Globus pallidus (tissue), 1 donor: ENCODE results near the gene CALM1.

Source experiments
- DNase-seq: peaks from one replicate; pipeline ENCODE4 v3.0.0-alpha.2; 2015; ENCODE audit warnings: low spot score

CALM1 gene

GRCh38 chr14:90396341-90397339 is at the start of gene CALM1:
Gene CALM1 (plus strand): TSS chr14:90397029. CDS start chr14:90397231, 202 bp downstream.
- peak; percentile 85 for DNase-seq

DNA sequence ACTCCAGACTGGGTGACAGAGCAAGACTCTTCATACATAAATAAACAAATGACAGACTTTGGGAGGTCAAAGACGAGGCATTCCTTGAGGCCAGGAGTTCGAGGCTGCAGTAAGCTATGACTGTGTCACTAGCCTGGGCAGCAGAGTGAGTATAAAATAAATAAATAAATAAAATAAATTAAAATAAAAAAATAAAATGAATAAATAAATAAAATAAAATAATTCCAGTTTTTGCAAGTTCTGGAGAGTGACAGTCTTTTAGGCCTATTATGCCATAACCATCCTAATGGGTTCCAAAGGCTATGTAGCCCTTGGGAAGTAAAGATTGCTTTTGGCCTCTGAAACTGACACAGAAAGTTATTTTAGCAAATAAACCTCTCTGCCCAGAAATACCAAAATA is 48.6 kb upstream of the CALM1 start:
- no peak for DNase-seq

DNA sequence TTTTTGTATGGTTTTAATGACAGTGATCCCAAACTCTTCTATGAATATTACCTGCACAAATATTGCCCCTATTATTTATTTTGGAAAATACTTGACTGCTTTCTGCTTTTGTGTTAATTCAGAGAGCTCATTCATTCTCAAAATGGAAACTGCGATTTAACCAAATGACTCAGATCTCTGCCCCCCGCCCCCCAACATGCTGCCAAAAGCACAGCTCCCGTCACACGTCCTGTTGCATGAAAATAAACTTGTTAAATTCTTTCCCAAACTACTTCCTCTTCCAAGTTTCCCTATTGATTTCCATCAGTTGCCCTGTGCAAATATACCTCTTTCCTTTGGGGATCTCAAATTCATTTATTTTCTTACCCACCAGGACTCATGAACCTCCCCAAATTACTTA is 47.1 kb upstream of the CALM1 start:
- DNase-seq: no peak

- no peak for DNase-seq
Observed at GRCh38 chr14:90354551-90355298, 42.1 kb upstream of the CALM1 start.

DNA sequence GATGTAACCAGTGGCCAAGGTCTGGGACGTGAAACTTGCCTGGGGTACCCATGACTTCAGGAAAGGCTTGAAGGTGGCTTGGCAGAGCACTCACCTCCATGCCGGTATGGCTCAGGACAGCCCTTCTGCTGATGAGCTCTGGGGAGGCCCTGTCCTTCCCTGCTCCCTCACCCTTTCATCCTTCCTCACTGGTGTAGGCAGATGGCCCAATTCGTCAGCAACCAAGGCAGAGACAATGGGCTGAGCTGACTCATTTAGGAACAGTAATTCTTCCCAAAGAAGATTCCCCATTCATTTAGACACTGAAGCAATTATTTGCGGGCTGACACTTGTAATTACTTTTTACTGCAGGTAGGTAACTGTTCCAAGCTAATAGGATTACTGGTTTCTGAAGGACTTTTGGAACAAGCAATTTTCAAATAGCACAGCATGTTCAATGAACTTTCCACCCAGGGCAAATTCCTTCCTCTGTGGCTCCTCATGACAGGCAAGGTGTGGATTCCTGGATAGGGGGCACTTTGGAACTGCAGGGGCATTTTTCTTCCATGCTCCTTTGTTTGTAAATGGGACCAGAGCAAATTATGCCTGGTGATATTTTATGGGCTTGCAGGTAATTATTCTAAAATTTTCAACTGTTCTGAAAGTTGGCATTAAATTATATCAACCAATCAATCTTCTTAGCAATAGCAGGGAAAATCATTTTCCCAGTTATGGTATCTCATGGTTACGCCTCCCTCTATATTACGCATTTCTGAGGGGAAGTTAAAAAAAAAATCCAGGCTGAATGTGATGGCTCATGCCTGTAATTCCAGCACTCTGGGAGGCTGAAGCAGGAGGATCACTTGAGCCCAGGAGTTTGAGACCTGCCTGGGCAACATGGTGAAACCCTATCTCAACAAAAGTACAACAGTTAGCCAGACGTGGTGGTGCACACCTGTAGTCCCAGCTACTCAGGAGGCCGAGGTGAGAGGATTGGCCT is 41.0 kb upstream of the CALM1 start:
- DNase-seq: no peak

- DNase-seq: no peak
Observed at GRCh38 chr14:90356925-90357324, 39.9 kb upstream of the CALM1 start.

DNA sequence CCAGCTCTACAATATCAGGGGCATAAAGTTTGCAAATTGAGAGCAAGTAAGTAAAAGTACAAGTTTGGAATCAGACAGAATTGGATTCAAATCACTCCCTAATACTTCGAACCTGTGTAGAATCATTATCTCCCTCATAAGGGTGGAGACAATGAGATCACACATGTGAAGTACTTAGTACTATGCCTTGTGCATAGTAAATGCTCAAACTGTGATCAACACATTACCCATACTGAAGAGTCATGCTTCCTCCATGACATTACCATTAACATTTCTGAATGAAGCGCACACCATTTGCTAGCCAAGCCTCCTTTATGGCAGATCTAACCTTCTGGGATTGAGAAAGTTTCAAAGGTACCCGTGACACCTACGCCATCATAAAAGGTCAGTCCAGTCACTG is 38.5 kb upstream of the CALM1 start:
- no peak for DNase-seq

DNA sequence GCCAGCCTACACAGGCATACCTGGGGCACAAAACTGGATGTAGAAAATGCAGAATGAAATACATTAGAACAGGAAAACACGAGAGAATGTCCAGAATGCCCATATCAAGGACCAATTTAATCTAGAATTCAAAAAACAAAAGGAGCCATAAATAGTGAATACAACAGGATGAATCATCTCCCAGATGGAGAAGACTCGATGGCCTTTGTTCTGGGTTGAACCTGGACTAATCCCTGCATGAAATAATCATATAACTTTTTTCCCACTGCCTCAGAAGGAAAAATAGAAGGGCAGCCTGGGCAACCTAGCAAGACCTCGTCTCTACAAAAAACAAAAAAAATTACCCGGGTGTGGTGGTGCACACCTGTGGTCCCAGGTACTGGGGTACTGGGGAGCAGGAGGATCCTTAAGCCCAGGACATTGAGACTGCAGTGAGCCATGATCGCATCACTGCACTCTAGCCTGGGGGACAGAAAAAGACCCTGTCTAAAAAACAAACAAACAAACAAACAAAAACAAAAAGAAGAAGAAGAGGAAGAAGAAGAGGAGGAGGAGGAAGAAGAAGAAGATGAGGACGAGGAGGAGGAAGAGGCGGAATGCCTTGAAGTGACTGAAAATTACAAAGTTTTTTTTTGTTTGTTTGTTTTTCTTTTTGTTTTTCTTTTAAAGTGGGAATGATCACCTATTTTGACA is 34.8 kb upstream of the CALM1 start:
- DNase-seq: no peak

DNA sequence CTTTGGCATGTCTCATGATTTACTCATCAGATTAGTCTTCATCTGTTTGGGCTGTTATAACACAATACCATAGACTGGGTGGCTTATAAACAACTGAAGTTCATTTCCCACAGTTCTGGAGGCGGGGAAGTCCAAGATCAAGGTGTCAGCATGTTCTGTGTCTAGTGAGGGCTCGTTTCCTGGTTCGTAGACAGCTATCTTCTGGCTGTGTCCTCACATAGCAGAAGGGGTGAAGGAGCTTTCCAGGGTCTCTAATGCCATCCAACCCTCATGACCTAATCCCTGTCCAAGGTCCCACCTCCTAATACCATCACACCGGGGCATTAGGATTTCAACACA is 34.3 kb upstream of the CALM1 start:
- no peak for DNase-seq

DNA sequence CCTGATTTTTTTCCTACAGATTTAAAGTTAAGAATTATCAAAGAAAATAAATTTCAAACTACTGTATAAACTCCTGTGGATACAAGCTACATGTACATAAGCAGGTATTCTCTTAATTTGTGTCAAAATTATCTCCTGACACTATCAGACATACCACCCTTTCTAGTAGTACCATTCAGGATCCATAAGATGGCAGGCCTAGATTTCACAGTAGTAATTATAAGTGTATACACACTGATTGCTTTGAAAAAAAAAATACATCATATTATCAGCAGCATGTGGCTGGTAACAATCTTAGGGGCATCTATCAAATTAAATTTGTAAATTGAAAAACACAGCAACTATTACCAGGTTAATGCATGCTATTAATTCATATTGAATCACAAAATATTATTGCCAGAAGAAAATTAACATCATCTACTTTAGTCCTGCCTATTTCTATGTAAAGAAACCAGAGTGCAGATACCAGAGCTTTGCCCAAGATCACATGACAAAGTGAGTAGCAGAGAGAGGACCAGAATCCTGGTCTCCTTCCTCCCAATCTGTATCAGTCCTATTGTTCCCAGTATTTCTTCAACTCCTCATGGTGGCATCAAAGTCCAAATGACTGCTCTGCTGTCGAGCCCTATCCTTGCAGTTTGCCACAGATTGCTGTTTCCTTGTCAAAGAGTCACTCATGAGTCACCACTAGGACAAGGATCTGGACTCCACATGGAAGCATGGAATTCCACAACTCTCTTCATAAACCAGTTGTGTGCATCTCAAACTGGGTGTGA is 27.7 kb upstream of the CALM1 start:
- DNase-seq: peak; percentile 81

DNA sequence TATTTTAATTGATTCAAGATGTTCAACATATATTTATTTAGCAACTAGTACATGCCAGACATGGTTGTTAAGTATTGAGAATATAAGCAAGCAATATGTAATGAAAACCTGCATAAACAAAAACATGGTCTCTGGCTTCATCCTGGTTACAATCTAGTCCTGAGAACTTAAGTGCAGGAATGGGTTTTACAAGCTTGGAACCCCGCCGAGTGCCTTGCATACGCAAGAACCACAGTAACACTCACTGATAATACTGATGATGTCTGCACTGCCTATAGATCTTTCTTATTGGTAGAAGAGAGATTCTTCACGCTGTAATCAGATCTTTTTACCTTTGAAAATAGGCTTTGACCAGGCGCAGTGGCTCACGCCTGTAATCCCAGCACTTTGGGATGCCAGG is 22.9 kb upstream of the CALM1 start:
- DNase-seq: no peak

- no peak for DNase-seq
Observed at GRCh38 chr14:90374813-90375212, 22.0 kb upstream of the CALM1 start.

- no peak for DNase-seq
Observed at GRCh38 chr14:90375934-90376333, 20.9 kb upstream of the CALM1 start.

DNA sequence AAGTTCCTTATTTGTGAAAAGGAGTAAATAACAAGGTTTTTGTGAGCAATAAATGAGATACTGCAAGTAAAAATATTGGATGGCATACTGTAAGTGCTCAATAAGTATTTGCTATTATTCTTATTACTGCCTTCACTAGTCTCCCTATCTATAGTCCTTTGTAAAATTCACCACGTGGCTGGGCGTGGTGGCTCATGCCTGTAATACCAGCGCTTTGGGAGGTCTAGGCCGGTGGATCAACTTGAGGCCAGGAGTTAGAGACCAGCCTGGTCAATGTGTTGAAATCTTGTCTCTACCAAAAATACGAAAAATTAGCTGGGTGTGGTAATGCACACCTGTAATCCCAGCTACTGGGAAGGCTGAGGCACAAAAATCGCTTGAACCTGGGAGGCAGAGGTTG is 18.6 kb upstream of the CALM1 start:
- no peak for DNase-seq

DNA sequence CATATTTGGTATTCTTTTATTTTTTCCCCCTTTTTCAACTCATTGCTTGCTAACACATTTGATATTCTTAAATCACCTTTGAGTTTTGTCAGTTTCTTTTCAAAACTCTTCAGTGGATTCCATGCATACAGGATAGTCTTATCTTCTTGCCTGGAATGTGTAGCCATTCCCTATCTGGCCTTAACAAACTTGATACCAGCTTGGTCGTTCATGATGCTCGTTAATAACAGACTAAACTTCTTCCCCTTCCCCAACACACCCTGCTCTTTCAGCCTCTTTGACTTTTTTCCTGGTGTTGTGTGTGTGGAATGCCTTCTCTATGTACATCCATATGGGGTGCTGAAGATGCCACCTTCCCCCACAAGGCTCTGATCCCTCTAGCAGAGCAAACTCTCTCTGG is 17.7 kb upstream of the CALM1 start:
- no peak for DNase-seq

- peak; percentile 91 for DNase-seq
Observed at GRCh38 chr14:90381011-90381786, 15.6 kb upstream of the CALM1 start.

- peak; percentile 68 for DNase-seq
Observed at GRCh38 chr14:90381999-90382451, 14.8 kb upstream of the CALM1 start.

DNA sequence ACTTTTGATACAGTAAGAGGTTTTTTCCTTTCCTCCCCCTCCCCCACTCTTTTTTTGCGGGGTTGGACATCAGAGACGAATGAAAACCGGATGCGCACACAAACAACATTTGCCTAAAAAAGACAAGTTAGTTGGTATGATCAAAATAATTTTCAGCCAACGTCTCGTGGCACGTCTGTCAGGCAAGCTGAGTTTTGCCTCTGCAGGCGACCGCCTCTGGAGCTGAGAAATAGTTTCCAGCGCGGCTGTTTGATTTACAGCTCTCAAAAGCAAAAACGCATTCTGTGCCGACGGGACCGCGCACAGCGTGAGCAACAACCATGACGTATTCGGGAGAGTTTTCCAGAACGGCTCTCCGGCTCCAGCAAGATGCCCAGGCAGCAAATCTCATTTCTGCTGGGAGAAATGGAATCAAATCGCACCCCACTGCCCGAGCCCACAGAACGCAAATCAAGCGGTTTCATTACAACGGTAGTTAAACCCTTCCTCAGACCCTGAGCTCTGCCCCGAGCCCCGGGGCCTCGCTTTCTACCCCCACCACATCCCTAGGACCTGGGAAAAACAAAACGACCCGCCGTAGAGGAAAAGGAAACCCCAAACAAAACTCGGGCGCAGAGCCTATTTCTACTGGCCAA is 14.2 kb upstream of the CALM1 start:
- peak; percentile 91 for DNase-seq

- DNase-seq: peak; percentile 100
Observed at GRCh38 chr14:90383126-90383730, 13.6 kb upstream of the CALM1 start.
